HG02943 (cell line): ENCODE results near the gene APOBEC4.
A peak's percentile ranks its signal among the peaks of the same experiment; 100 is the strongest.
"Not testable (repeated sequence)": the region's sequence is repeated elsewhere in the genome, so short reads cannot be mapped to it uniquely, and the experiment has no call there.

Source experiments
- ATAC-seq: cut with Tn5 transposase; IDR thresholded peaks from one replicate; pipeline ENCODE4 v1.9.1; 2021; ENCODE audit warnings: mild to moderate bottlenecking, low read depth, moderate library complexity; ENCODE audit not compliant: unreplicated experiment

The APOBEC4 gene

DNA sequence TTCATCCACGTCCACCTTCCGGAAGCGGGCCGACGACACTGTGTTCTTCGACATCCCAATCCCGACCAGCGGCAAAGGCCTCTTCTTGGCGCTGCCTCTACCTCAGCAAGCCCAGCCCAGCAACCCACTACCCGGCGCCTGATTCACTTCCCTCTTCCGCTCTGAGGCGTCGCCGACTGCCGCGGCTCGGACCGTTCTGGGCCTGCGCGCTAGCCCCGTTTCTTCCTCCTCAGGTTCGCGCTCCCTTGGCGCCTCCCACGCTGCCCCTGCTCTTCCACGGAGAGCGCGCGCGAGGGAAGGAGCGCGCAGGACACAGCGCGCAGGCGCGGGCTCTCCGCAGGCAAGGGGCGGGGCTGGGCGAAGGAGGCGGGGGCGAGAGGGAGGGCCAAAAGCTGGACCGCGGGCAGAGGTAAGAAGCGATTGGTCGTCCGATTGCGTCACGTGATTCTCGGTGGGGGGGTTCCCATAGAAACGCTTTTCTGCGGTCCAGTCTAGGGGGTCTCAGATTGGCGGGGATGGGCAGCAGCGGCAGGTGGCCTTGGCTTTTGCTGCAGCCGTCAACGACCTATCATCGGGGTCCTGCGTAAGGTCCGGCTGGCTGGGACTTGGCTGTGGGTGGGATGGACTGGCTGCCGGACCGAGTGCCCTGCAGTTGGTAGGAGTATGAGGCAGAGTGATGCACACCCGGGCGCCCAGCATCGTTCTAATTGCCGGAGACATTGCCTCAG, 17.3 kb downstream of the APOBEC4 start, which contains the start of gene ARPC5:
Gene ARPC5 (minus strand): TSS at position 178 of the 728 bp plus-strand sequence. CDS start 124 bp downstream, at position 54.
- peak; percentile 90 for ATAC-seq

DNA sequence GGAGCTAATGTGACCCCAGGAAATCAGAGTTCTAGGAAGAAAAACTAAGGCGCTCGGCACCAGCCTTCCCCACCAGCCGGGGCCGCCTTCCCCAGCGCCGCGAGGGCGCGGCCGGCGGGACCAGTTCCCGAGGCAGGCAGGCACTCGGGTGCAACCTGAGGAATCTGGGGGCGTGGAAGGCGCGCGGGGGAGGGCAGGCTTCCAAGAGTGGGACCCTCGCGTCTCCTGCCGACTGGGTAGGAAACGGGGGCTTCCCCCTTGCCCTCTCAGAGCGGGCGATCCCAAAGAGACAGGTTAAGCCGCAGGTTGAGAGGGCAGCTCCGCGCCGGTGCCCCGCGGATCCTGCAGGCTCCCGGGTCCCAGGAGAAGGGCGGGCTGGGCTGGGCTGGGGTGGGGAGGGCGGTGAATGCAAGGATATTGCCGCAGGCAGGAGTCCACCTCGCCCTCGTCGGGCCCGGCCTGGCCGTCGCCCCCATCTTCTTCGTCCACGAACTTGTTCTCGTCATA, 18.0 kb downstream of the APOBEC4 start:
- ATAC-seq, result peak; percentile 3

DNA sequence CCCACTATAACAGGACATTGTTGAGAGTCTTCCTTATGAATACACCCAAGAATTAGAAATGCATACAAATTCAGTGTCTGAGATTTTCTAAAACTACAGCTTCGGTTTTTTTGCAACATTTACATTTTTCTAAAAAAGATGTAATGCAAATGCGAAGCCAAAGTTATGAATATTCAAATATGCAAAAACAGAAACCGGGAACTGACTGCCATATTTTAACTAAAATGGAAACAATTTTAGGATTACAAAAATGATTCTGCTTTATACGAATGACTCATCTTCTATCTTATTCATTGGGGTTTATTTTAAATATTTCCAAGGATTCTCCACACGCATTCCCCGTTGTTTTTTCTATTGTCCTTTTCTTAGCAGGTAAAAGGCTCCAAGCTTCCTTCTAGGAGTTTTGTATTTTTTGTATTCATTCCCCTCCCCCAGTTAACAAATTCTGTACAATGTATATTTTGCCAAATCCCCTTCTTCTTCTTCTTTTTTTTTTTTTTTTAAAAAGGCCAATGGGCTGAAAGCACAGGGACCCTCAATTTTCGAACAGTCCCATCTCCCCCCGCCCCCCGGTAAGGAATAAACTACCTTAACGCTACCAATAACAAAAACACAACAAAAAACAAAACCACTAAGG, 18.6 kb downstream of the APOBEC4 start:
- no peak for ATAC-seq

DNA sequence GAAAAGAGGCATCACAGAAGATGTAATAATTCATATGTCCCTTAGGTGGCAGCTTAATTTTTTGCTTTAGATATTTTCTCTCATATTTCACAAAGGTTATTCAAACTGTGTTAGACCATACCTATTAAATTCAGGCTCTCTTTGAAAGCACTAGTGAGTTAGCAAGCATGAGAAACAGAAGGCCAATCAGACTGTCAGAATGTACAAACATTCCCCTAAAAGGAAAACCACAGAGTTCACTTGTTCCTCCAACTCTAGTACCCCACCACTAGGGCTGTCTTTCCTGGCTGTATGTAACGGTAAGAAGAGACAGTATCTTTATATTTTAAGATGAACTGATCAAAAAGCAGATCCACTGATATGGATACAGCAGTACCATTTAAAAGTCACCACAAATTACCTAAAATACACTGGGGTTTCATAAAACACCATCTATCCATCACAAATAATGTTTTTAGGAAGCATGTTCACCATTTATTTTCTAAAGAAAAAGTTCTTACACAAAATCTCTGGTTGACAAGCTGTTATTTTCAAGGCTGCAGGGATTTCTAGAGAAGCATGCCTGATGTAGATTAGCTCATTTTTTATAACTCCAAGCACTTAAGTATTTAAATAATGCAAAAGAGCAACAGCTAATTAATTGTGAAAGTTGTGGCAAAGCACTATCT, 19.3 kb downstream of the APOBEC4 start:
- ATAC-seq, result peak; percentile 36

DNA sequence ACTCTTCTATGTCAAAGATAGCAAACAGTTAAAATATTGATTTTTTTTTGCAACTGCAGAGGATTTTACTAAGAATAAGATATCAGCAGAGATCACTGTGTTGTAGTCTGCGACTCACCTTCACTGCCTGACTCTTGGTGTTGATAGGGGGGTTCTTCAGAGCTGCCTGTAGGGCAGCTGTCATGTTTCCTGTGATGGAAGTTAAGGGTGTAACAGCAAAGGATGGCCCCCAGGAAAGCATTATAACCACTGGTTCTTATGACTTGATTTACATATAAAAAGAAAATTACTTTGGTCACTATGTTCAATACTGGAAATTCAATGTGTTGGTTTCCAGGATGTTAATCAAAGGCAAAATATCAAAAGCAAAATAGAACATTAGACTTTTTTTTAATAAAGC, 20.2 kb downstream of the APOBEC4 start:
- ATAC-seq, result no peak

DNA sequence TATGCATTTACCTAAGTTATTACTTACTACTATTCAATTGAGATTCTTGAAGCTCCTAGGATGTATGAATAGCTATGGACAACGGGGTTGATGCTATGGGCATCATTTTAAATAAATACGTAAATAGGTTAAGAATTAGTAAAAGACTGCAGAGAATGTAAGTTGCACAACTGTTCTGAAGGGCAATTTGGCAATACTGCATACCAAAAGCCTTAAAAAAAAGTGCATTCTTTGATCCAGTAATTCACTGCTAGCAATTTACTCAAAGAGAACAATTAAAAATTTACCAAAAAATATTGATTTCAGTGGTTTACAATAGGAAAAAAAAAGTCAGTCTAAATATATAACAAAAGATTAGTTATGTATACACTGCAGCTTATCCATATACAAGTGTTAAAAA, 21.0 kb downstream of the APOBEC4 start:
- ATAC-seq, result no peak

DNA sequence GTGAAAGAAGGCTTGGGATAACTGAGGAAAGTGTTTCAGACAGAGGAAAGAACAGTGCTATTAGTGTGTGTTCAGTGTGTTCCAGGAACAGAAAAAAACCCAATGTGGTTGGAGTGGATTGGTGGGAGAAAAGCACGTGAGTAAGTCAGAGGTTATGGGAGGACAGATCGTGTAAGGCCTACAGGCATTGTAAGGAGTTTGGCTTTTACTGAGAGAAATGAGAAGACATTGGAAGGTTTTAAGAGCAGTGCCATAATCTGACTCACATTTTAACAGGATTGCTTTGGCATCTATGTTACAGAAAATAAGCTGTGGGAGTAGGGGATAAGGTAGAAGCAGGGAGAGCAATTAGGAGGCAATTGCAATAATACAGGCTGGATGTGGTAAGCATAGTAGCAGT, 22.4 kb downstream of the APOBEC4 start:
- no peak for ATAC-seq

DNA sequence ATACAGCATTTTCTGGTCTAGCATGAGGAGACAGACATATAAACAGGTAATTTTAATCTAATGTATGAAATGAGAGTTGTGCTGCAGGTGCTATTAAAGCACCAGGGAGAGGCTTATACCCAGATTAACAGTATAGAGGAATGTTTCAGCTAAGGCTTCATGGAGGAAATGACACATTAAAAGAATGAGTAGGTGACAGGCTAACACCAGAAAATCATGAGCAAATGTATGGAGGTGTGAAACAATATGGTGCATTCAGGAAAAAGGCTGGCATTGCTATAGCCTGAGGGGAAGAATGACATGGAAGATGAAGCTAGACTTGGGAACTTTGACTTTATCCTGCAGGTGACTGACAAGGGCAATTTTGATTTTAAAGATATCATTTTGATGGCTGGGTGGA, 24.6 kb downstream of the APOBEC4 start:
- no peak for ATAC-seq

DNA sequence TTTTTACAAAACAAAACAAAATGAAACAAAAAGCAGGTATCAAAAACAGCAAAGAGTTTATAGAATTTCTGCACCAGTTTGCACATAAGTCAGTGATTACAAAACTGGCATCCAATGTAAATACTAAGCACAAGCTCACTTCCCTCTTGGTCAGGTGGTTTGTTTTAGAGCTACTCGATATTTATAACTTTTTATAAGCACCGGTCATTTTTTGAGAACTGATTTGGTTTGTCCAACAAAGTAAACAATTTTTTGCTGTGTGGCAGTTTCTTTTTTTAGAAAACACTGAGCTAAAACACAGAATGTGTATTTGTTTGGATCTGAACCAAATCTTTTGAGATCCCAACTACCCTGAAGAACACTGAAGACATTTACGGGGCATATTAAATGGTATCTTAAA, 26.9 kb downstream of the APOBEC4 start:
- not testable (repeated sequence) for ATAC-seq

DNA sequence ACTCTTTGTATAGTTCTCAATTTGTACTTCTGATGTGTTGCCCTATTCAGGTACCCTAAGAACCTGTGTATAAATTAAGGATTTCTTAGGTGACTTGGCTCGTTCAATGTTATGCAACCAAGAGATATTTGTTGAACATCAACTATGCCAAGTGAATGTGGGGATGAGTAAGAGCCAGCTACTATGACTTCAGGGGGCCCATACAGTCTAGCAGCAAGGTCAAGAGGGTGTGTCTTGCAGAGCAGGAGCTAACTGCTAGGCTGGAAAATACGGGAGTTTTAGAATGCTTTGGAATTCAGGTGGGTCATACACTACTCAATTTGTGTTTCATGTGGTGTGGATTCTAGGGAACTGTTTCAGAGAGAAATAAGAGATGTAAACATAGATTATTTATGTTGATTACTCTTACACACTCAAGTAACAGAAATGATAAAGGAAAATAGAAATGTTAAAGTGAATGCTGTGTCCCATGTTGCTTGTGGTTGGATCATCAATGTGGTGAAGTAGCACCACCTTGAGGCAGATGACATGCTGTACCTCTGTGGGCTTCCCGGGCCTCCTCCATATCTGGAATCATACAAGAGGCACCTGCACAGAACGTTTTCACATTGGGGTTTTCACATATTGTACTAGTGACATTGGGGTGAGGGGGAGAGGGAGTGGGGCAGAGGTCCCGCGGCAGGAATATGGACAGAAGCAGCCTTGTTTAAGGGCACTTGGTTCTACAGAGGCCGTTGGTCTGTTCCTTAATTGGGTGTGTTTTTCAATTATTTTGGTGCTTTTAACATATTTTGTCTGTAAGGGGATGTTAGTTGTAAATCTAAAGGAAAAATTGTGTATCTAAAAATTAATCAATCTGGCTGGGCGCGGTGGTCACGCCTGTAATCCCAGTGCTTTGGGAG, 30.0 kb downstream of the APOBEC4 start:
- peak; percentile 69 for ATAC-seq

DNA sequence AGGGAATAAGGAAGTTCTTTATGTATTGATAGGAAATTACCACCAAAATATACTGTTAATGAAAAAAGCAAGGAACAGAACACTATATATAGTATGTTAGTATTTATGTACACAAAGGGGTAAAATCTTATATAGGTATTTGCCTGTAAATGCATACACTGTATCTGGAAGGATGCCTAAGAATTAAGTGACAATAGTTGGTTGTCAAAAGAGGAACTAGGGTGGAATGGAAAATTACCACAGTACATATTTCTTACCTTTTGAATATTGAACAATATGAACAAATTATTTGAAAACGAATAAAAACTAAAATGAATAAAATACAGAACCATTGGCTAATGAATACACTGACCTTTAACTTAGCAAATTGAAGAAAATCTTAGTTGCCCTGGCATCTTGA, 31.1 kb downstream of the APOBEC4 start:
- ATAC-seq, result no peak

DNA sequence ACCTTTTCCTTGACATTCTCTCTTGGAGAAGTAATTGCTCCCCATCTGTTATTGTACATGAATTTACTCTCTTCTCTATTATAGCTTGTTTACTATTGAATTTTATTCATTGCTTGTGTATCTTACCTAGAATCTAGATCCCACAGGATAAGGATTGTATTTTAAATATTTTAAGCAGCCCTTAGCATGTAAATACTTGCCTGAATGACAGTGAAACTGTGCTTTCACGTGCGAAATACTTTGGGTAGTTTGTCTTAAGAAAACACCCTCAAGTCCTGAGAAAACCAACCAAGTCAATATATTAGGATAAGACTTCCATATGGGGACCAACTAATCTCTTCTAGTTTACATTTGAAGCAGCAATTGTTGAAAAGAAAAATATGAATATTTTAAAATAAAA, 32.8 kb downstream of the APOBEC4 start:
- ATAC-seq, result no peak

DNA sequence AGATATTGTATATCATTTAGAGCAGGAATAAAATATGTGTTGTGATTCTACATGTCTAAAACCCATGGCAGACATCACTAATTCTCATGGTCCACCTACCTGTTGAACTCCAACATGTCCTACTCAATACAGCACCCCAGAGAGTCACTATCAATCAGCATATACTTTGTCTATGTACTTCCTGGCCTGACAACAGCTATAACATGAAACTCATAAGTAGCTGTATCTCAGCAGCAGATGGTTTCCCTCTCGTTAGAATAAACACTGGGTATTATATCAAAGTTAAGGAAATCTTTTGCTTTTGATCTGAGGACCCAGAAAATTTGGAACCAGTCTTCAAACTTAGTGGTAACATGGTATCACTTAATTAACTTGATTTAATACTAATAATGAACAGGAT, 33.3 kb downstream of the APOBEC4 start:
- no peak for ATAC-seq

DNA sequence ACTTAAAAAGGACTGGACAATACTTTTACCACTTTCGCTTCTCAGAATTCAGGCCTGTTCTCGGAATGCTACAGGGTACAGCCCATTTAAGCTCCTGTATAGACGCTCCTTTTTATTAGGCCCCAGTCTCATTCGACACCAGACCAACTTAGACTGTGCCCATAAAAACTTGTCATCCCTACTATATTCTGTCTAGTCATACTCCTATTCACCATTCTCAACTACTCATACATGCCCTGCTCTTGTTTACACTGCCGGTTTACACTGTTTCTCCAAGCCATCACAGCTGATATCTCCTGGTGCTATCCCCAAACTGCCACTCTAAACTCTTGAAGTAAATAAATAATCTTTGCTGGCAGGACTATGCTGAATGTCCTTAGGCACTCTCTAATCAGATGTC, 34.9 kb downstream of the APOBEC4 start:
- not testable (repeated sequence) for ATAC-seq

DNA sequence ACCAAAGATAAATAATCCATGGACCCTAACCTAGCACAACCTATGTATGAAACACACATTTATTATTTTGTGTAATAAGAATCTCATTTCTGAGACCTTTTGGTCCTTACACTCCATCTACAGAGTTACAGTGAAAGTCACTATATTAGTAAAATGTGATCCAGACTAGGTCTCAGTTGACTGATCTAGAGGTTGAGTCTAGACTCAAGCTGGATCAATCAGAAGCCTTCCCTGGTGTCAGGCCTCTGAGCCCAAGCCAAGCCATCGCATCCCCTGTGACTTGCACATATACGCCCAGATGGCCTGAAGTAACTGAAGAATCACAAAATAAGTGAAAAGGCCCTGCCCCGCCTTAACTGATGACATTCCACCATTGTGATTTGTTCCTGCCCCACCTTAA, 40.1 kb downstream of the APOBEC4 start:
- not testable (repeated sequence) for ATAC-seq

DNA sequence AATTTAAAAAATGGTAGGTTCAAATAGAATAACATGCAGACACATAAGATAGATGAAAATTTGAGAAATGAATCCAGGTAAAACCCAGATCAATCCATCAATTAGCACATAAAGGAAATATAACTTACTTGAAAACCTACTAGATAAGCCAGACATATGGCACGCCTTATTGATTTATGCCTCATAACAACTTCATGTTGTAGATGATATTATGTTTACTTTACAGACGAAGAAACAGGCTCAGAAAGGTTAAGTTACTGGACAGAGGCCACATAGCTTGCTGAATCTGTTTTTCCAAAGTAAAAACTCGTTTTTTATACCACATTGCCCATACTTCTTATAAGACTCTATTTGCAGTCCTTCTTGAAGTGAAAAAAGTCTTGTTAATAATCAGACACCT, 40.7 kb downstream of the APOBEC4 start:
- no peak for ATAC-seq

DNA sequence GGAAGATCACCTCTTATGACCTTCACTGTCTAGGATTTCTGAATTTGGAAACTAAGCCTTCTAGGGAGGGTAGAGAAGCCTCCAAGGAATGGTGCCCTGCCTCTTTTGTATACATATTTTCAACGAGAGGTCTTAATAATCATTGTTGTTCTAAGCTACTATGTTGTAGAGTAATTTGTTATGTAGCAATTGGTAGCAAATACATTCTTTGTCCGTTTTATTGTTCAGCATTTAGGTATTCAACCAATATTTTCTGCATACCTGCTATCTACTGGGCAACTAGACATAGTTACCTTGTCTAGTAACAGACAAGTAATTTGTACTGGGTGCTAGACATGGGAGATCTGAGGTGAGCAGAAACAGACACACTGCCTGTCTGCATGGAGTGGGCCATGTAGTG, 42.1 kb downstream of the APOBEC4 start:
- ATAC-seq, result no peak

DNA sequence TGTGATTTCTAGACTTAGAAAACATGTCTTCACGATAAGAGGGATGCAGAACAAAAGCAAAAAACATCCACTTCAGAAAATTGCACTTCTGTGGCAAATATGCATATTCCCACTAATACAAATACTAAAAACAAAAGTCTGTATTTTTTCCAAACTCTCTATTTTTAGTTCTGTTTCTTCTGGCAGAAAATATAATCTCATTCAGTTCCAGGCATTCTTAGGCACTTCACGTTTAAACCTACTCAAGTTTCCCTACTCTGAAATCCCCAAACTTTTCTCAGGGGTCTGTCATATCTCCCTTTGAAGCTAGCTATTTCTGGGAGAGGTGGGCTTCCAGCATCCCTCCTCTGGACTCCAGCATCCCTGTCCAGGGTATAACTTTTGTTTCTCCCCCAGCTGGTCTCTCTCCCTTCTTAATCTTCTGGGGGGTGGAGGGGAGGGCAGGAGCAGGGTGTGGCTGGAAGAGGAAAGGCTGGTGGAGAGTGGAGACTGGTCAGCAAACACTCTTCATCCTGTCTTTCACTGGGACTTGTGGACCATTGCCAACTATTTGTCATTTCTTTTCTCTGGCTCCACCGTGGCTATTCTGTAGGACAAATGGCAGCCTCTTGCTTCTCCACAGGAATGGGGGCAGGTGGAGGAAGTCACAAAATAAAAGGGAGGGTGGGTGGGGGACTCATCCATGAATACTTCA, 43.2 kb downstream of the APOBEC4 start:
- no peak for ATAC-seq

DNA sequence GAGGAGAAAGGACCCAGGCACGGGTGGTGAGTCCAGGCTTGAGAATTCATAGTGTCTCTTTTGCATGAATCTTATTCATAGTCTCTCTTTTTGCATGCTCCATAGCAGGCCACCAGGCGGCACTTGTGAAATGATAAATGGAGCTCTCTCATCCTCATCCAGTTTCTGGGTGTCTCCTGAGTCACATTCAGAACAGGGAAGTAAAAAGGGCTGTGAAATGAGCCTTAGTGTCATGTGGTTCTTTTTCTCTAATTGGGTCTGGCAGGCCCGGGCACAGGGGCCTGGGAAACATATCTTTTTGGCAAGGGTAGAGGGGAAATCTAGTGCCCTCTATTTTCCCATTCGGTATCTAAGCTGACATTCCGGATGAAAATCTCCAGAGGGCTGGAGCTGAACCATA, 43.8 kb downstream of the APOBEC4 start:
- peak; percentile 34 for ATAC-seq
